BE2C (cell line): ENCODE data around the gene EEF1A2.

ENCODE experiments used
- DNase-seq: peaks from one replicate; pipeline ENCODE4 v3.0.0-alpha.2; 2020
- H3K27me3 ChIP-seq: fragments of 250-450 bp; sonication (Bioruptor Pico); 2 replicates; pipeline ENCODE4 v1.5.1; 2020; ENCODE audit warnings: mild to moderate bottlenecking
- H3K36me3 ChIP-seq: fragments of 250-450 bp; sonication (Bioruptor Pico); 2 replicates; pipeline ENCODE4 v1.5.1; 2020; ENCODE audit warnings: mild to moderate bottlenecking
- H3K4me1 ChIP-seq: fragments of 250-450 bp; sonication (Bioruptor Pico); 2 replicates; pipeline ENCODE4 v1.5.1; 2020
- H3K4me3 ChIP-seq: 2 replicates; pipeline ENCODE4 v1.5.1; 2011; ENCODE audit warnings: low read depth, low read length
- H3K9me3 ChIP-seq: fragments of 250-450 bp; sonication (Bioruptor Pico); 2 replicates; pipeline ENCODE4 v1.5.1; 2020
- TF ChIP-seq, protein P1 (sequence below): IDR thresholded peaks from 2 replicates; pipeline ENCODE4 v1.5.1; 2012; ENCODE audit warnings: mild to moderate bottlenecking, low read depth, low read length

EEF1A2 gene

GRCh38 chr20:63538204-63539091 lies 39.6 kb upstream of the EEF1A2 start:
- H3K36me3 ChIP-seq = no peaks in the 10 kb centered on the region
- DNase-seq = no peak
- TF ChIP-seq, protein P1, sequence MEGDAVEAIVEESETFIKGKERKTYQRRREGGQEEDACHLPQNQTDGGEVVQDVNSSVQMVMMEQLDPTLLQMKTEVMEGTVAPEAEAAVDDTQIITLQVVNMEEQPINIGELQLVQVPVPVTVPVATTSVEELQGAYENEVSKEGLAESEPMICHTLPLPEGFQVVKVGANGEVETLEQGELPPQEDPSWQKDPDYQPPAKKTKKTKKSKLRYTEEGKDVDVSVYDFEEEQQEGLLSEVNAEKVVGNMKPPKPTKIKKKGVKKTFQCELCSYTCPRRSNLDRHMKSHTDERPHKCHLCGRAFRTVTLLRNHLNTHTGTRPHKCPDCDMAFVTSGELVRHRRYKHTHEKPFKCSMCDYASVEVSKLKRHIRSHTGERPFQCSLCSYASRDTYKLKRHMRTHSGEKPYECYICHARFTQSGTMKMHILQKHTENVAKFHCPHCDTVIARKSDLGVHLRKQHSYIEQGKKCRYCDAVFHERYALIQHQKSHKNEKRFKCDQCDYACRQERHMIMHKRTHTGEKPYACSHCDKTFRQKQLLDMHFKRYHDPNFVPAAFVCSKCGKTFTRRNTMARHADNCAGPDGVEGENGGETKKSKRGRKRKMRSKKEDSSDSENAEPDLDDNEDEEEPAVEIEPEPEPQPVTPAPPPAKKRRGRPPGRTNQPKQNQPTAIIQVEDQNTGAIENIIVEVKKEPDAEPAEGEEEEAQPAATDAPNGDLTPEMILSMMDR = no peak
- peaks cover 14% of the 10 kb centered on the region for H3K4me1 ChIP-seq
- H3K27me3 ChIP-seq = no peaks in the 10 kb centered on the region
- no peaks in the 10 kb centered on the region for H3K9me3 ChIP-seq
- peak overlapping the region; percentile 43 for H3K4me3 ChIP-seq

DNA sequence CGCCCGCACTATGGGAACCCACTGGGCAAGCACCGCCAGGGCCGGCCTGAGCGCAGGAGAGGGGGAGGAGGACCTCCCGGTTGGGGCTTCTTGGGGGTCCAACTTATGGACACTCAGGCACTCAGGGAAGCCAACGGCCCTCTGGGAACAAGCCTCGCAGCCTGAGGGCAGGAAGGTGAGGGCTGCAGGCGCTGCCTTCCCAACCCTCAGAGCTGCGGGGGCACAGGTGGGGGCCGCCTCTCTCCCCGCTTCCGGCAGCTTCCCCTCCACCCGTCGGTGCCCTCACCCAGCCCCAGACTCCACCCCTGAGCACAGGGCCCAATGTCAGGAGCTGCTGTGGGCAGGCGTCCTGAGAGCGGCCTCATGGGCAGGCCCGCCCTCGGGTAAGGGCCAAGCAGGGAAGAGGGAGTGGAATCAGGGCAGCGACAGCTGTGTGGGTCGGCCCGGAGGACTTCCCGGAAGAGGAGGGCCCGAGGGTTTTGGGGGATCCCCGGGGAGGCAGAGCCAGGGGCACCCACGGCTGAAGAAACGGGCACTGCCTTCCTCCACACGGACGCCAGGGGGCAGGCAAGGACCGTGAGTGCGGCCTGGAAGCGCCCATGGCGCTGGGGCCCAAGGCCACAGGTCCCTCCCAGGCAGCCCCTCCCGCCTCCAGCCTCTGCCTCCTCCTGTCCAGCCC lies 38.8 kb upstream of the EEF1A2 start:
- DNase-seq = peak; percentile 87
- Histone ChIP-seq H3K27me3 (no peaks in the 10 kb centered on the region), H3K36me3 (no peaks in the 10 kb centered on the region), H3K9me3 (no peaks in the 10 kb centered on the region), H3K4me1 (peaks cover 14% of the 10 kb centered on the region), H3K4me3 (peak overlapping the region; percentile 43)
- TF ChIP-seq, protein P1 = peak; percentile 90

DNA sequence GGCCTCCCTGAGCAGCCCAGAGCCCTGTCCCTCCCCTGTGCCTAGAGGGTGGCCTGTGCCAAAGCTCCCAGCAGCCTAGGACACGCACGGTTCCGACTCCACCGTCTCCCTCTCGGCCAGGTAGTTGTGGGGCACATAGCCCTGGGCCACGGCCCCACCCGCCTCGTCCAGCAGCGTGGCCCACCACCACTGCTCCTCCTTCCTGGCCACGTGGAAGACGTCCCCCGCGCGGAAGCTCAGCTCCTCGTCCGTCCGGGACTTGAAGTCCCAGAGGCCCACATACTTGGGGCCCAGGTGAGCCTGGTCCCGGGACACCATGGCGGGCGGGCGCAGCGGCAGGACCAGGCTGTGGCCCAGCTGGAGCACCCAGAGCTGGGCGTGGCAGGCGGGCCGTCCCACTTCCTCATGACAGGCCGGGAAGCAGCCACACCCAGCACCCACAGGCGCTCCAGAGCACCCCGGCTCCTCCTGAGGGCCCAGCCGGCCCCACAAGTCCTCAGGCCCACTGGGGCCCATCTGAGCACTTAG lies 38.2 kb upstream of the EEF1A2 start, which contains the start of gene PTK6:
PTK6 (minus strand) TSS at position 380 of the 528 bp plus-strand sequence; CDS start at position 318, 62 bp downstream.
- H3K4me1 ChIP-seq = peaks cover 14% of the 10 kb centered on the region
- peak; percentile 12 for DNase-seq
- H3K4me3 ChIP-seq = peak within 1 kb of the TSS; percentile 43
- no peaks in the 10 kb centered on the region for H3K9me3 ChIP-seq
- no peaks in the 10 kb centered on the region for H3K36me3 ChIP-seq
- TF ChIP-seq, protein P1 = no peak
- no peaks in the 10 kb centered on the region for H3K27me3 ChIP-seq

DNA sequence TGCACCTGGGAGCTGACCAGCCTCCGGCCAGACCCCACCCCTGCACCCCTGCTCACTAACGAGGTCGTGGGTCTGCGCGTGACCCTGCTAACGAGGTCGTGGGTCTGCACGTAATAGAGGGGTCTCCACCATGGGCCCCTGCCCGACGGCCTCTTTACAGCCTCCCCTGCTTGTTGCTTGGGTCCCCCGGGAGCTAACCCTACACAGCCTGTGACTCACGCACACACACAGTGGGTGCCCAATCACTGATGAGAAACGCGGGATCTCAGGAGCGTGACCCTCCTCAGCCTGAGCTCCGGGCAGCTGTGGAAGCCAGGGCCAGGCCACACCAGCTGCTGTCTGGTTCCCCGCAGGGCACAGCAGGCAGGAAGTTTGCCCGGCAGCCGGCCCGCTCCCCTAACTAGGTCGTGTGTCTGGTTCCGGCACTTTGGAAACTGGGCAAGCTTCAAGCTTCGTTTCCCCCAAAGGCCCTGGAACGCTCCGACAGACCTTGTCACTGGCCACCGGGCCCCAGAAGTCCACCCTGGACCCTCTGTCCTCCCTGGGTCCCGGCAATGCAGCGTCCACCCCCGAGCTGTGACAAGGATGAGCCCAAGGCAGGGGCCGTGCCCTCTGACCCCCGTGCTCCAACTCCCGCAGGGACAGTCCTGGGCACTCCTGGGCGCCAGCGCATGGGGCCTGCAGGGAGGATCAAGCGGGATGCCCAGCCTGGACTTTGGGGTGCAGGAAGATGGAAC lies 37.5 kb upstream of the EEF1A2 start:
- DNase-seq = peak; percentile 83
- Histone ChIP-seq H3K9me3 (no peaks in the 10 kb centered on the region), H3K4me3 (no peak overlapping the region; the same call in 1 of the 2 replicates), H3K27me3 (no peaks in the 10 kb centered on the region), H3K4me1 (peaks cover 14% of the 10 kb centered on the region), H3K36me3 (no peaks in the 10 kb centered on the region)
- TF ChIP-seq, protein P1 = no peak

DNA sequence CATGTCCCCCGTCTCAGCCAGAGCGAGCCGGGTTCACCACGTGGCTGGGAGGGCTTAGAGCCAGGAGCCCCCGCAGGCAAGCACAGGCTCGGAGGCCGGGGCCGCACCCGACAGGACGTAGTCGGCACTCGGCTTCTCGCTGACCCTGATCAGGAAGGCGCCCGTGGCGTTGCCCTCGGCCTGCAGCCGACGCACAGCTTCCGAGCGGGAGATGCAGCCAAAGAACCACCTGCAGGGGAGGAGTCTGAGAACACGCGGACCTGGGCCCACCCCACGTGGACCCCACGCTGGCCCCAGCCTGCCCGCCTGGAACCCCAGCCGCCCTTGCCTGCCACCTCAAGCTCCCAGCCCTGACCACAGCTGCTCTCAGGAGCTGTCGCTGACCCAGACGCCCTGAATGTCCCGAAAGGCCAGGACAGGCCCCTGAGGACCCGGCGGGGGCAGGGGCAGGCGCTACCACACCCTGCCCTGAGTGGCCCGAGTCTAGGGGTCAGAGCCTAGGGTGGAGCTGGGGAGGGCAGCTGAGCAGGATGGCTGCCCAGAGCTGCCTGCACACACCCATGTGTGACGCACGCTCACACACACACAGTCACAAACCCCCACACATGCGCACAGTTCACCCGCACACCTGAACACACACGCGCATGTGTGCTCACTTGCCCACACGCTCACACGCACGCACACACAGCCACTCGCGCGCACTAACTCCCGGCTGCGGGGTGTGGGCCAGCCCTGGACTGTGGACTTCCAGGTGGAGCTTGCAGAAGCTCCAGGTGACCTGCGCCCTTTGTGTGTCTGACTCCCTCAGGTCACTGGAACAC lies 36.2 kb upstream of the EEF1A2 start:
- TF ChIP-seq, protein P1 = no peak

More for the DNA sequence above, 36.2 kb upstream of the EEF1A2 start:
- H3K4me3 ChIP-seq = no peak overlapping the region
- H3K27me3 ChIP-seq = no peaks in the 10 kb centered on the region
- H3K4me1 ChIP-seq = peaks cover 6% of the 10 kb centered on the region
- H3K36me3 ChIP-seq = no peaks in the 10 kb centered on the region
- H3K9me3 ChIP-seq = no peaks in the 10 kb centered on the region
- DNase-seq = peak; percentile 21
